BLaER1 treated with 17β-estradiol and CSF1 and Interleukin-3, amounts not matched to agents 10 nM and 100 nM (cell line): Measurements from ENCODE around the gene RBMS1.

ENCODE experiments used
- H3K27ac ChIP-seq, 11 experiments: shearing (Covaris generic); formaldehyde crosslinking; 2 replicates each; pipeline ENCODE4 v1.8.1; 2022
- H3K27me3 ChIP-seq, 11 experiments: shearing (Covaris generic); formaldehyde crosslinking; 2 replicates each; pipeline ENCODE4 v1.8.1; 2022
- H3K36me3 ChIP-seq, 11 experiments: shearing (Covaris generic); formaldehyde crosslinking; 2 replicates each; pipeline ENCODE4 v1.8.1; 2022
- H3K4me1 ChIP-seq, 10 experiments: shearing (Covaris generic); formaldehyde crosslinking; 2 replicates each; pipeline ENCODE4 v1.8.1; 2022
- H3K4me2 ChIP-seq, 11 experiments: shearing (Covaris generic); formaldehyde crosslinking; 2 replicates each; pipeline ENCODE4 v1.8.1; 2022
- H3K4me3 ChIP-seq, 10 experiments: shearing (Covaris generic); formaldehyde crosslinking; 2 replicates each; pipeline ENCODE4 v1.8.1; 2022
- H3K9ac ChIP-seq, 11 experiments: shearing (Covaris generic); formaldehyde crosslinking; 2 replicates each; pipeline ENCODE4 v1.8.1; 2022
- H3K9me3 ChIP-seq, 11 experiments: shearing (Covaris generic); formaldehyde crosslinking; replicated peaks in 1 of 11; 2 replicates each; pipeline ENCODE4 v1.8.1; 2022
- H4K20me1 ChIP-seq, 11 experiments: shearing (Covaris generic); formaldehyde crosslinking; 2 replicates each; pipeline ENCODE4 v1.8.1; 2022
- Cebpa-rat ChIP-seq, 11 experiments: shearing (Covaris generic); IDR thresholded peaks; 2 replicates each; pipeline ENCODE4 v1.8.1; 2022

RBMS1 gene

DNA sequence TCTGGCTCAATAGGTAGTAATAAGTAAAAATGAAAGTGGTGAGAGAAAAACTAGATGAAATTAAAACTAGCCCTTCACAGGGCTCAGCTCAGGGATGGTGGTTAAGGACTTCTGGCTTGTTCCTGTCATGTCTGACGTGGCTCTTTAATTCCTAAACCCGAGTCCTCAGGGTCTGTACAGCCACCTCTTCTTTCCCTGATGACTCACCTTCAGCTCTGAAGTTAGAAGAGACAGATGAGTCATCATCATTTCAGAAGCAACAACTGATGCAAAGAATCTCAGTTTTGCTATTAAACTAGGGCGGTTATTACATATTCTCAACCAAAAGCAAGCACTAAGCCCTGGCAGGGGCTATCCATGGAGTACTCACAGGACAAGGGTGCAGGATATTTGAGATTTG, 269.5 kb downstream of the RBMS1 start:
- no peaks in the 10 kb centered on the region for H3K27me3 ChIP-seq
- no peak overlapping the region for H3K9ac ChIP-seq
- H3K36me3 ChIP-seq, result no peaks in the 10 kb centered on the region
- TF ChIP-seq Cebpa-rat (IDR thresholded peaks at IDR 0.05), result no peak
- no peaks in the 10 kb centered on the region for H4K20me1 ChIP-seq
- peak overlapping the region in 6 of 11 experiments; percentile 6 to 59 (median 35); a peak in 11 of 22 replicates for H3K4me2 ChIP-seq
- H3K4me1 ChIP-seq, result peaks cover 0 to 16% (median 10%) of the 10 kb centered on the region in 10 experiments; a peak in 10 of 20 replicates
- no peaks in the 10 kb centered on the region for H3K9me3 ChIP-seq
- H3K27ac ChIP-seq, result no peak overlapping the region
- no peak overlapping the region for H3K4me3 ChIP-seq

DNA sequence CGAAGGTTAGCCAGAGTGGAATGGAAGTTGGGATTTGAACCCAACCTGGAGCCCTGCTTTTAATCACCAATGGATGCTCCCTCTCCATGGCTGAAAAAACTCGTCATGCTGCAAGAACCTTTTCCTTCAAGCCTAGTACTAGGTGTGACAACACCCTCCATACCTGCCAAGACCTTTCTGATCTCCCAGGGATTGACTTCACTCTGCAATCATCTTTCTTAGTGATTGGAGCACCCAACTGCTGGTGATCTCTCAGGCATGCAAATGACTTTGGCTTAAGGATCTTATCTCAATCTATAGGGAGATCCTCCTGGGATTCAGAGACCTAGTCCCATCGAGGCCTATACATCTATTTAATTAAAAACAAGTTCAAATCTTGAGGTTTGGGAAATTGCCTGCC, 270.0 kb downstream of the RBMS1 start:
- Histone ChIP-seq H3K9me3 (no peaks in the 10 kb centered on the region), H3K4me3 (no peak overlapping the region), H3K9ac (no peak overlapping the region), H3K4me1 (peaks cover 0 to 16% (median 10%) of the 10 kb centered on the region in 10 experiments; a peak in 10 of 20 replicates), H3K4me2 (peak overlapping the region in 4 of 11 experiments; percentile 26 to 59 (median 42); a peak in 8 of 22 replicates), H3K27ac (no peak overlapping the region), H4K20me1 (no peaks in the 10 kb centered on the region), H3K36me3 (no peaks in the 10 kb centered on the region), H3K27me3 (no peaks in the 10 kb centered on the region)
- TF ChIP-seq Cebpa-rat (IDR thresholded peaks at IDR 0.05), result no peak

DNA sequence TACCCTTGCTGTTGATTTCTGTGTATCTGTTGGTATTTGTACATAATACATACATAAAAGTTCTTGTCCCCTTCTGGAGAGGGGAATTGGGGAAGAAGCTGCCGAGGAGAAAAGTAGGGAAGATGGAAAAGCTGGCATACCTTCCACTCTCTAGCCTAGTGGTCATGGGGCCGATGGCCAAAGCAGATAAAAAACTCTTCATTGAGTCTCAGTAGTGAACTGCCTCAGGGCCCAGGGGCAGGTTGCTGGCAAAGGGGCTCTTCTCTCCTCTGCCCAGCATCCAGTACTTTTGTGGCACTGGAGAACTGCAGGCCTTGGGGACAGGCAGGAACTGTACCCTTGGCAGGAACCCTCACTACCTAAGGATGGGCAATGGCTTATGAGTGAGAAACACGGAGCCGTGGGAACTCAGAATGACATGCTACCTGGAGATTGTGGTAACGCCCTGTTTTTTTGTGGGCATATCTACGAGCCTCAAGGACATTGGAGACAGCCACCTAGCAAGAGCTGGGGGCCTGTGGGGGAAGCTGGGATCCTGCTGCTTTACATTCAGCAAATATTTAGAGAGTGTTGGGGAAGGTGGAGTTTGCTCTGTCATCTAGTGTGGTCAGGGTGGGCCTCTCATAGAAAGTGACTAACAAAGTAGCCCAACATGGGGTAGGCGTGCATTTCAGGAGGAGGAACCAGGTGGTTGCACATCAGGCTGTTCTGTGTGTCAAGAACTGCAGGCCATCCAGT, 270.9 kb downstream of the RBMS1 start:
- Histone ChIP-seq H3K4me2 (no peak overlapping the region), H3K4me1 (peaks cover 0 to 16% (median 10%) of the 10 kb centered on the region in 10 experiments; a peak in 10 of 20 replicates), H3K27ac (no peak overlapping the region)

More for the DNA sequence above, 270.9 kb downstream of the RBMS1 start:
- Histone ChIP-seq H4K20me1 (no peaks in the 10 kb centered on the region), H3K36me3 (no peaks in the 10 kb centered on the region), H3K27me3 (no peaks in the 10 kb centered on the region), H3K9ac (no peak overlapping the region), H3K9me3 (no peaks in the 10 kb centered on the region), H3K4me3 (no peak overlapping the region)
- no peak for TF ChIP-seq Cebpa-rat (IDR thresholded peaks at IDR 0.05)
